ENCODE data around the gene GPC1. TPM values are rescaled to one million over a fixed set of nuclear protein-coding genes. Genes with fewer than 3 reads are reported as not detected.

Gene GPC1
- total and polyA plus RNA-seq, 10 of the 15 experiments (the other 5 are each of a cell fraction or from before 2014, with no cell fraction given) = 0.06 to 0.77 (median 0.23) TPM; not detected in 3

DNA sequence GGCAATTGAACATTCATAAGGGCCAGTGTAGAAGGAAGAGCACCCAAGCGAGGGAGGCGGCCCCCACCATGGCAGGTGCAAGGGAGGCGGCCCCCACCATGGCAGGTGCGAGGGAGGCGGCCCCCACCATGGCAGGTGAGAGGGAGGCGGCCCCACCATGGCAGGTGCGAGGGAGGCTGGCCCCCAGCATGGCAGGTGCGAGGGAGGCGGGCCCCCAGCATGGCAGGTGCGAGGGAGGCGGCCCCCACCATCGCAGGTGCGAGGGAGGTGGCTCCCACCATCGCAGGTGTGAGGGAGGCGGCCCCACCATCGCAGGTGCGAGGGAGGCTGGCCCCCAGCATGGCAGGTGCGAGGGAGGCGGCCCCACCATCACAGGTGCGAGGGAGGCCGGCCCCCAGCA lies 24.7 kb upstream of the GPC1 start:
- Histone ChIP-seq H3K27me3 (replicated peaks in 1 of 2; ENCODE audit: control insufficient read depth in 2 of 2, insufficient read depth in 2 of 2, low read length in 1 of 2) (no peaks in the 10 kb centered on the region), H3K27ac (ENCODE audit: control insufficient read depth, insufficient read depth) (no peak overlapping the region), H2AFZ (ENCODE audit: control insufficient read depth, low read depth, low read length) (no peak overlapping the region), H4K20me1 (ENCODE audit: control insufficient read depth, insufficient read depth) (no peaks in the 10 kb centered on the region), H3K9me3 (replicated peaks; ENCODE audit: control insufficient read depth, insufficient read depth, low read length) (no peaks in the 10 kb centered on the region), H3K36me3 (ENCODE audit: control insufficient read depth in 2 of 2, insufficient read depth in 2 of 2, low read length in 1 of 2) (no peaks in the 10 kb centered on the region), H3K9ac (ENCODE audit: control insufficient read depth, insufficient read depth, low read length) (no peak overlapping the region), H3K4me2 (ENCODE audit: control insufficient read depth, insufficient read depth) (no peak overlapping the region), H3K79me2 (ENCODE audit: control insufficient read depth, insufficient read depth, low read length) (no peaks in the 10 kb centered on the region), H3K4me1 (ENCODE audit: control insufficient read depth, insufficient read depth, low read length) (no peaks in the 10 kb centered on the region), H3K4me3 (no peak overlapping the region)
- ChIA-PET CTCF (no interaction called here), RAD21 (ENCODE audit: unreplicated experiment) (no interaction called here), SMC1A (ENCODE audit: uncharacterized antibody, unreplicated experiment) (no interaction called here), POLR2A (no interaction called here)
- ATAC-seq = no peak
- in situ Hi-C loops (cut with MboI) (no loop called here), intact Hi-C loops (cut with micrococcal nuclease; ENCODE audit: unreplicated experiment) (no loop called here)
- 29% methylated on average over 21 of the region's 21 CpGs for WGBS (ENCODE audit: insufficient coverage, insufficient replicate concordance, low lambda C conversion rate, missing lambda C conversion rate)
- DNase-seq (ENCODE audit: low read depth, low spot score) = no peak
- FAIRE-seq = no peak
- no TSS peak for BruUV-seq (replicated peaks)
- TF ChIP-seq HDAC2 (IDR thresholded peaks at IDR 0.05) (no peak), DPF2 (IDR thresholded peaks at IDR 0.05) (no peak), EP300 (IDR thresholded peaks at IDR 0.05; ENCODE audit: borderline replicate concordance in 1 of 2, control insufficient read depth in 1 of 2, low read depth in 2 of 2, low read length in 2 of 2) (no peak), NFIC (IDR thresholded peaks at IDR 0.05; ENCODE audit: low read depth, low read length) (no peak), CREB1 (IDR thresholded peaks at IDR 0.05; ENCODE audit: low read depth) (no peak), ZZZ3 (IDR thresholded peaks at IDR 0.05; ENCODE audit: control insufficient read depth, insufficient read length, low read depth) (no peak), POLR2A (IDR thresholded peaks at IDR 0.05; ENCODE audit: low read depth, low read length) (no peak), NFYA (IDR thresholded peaks at IDR 0.05; ENCODE audit: borderline replicate concordance, low read depth, low read length) (no peak), KLF5 (IDR thresholded peaks at IDR 0.05; ENCODE audit: partially characterized antibody) (no peak)
- TF ChIP-seq, protein P1, sequence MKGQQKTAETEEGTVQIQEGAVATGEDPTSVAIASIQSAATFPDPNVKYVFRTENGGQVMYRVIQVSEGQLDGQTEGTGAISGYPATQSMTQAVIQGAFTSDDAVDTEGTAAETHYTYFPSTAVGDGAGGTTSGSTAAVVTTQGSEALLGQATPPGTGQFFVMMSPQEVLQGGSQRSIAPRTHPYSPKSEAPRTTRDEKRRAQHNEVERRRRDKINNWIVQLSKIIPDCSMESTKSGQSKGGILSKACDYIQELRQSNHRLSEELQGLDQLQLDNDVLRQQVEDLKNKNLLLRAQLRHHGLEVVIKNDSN (IDR thresholded peaks at IDR 0.05; ENCODE audit: borderline replicate concordance, extremely low read length, insufficient read depth, low read depth, low read length) = no peak
- TF ChIP-seq, protein P2, sequence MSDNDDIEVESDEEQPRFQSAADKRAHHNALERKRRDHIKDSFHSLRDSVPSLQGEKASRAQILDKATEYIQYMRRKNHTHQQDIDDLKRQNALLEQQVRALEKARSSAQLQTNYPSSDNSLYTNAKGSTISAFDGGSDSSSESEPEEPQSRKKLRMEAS (IDR thresholded peaks at IDR 0.05; ENCODE audit: low read depth, low read length) = no peak
